Hepatocyte (in vitro differentiated cells): ENCODE data around the gene GFER.

ENCODE experiments used
- CTCF ChIP-seq: fragments of 200-600 bp; sonication (generic); IDR thresholded peaks from 2 replicates; pipeline ENCODE4 v1.5.1; 2016; ENCODE audit warnings: antibody characterized with exemption, mild to moderate bottlenecking; ENCODE audit not compliant: poor library complexity
- EZH2 ChIP-seq: fragments of 200-600 bp; sonication (generic); IDR thresholded peaks from 2 replicates; pipeline ENCODE4 v1.6.1; 2016; ENCODE audit warnings: antibody characterized with exemption, mild to moderate bottlenecking, borderline replicate concordance
- EZH2phosphoT487 ChIP-seq: fragments of 200-600 bp; sonication (generic); IDR thresholded peaks from one replicate; pipeline ENCODE4 v1.6.1; 2018; ENCODE audit warnings: antibody characterized with exemption, mild to moderate bottlenecking, low read depth, moderate library complexity; ENCODE audit not compliant: unreplicated experiment, severe bottlenecking

- TF ChIP-seq EZH2 (no peak), CTCF (no peak), EZH2phosphoT487 (no peak)
Measured at GRCh38 chr16:1944612-1945199, 39.3 kb upstream of the GFER start.
